Measurements from ENCODE around the gene GPR137C.

DNA sequence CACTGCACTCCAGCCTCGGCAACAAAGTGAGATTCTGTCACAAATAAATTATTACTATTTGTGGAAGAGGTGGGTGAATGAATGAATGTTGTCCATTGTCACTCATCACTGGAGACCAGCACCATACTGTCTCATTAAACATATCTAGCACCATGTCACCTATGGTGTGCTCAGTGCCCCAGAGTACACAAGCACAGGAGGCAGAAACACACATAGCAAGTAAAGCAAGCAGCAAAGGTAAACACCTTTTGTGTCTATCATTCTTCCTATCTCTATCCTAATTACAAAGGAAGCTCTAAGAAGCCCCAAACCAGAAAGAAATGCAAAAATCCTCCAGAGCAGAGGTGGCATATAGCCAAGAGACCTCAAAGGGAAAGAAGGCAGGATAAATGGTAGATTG is 133.5 kb downstream of the GPR137C start:
- TF ChIP-seq, protein P1, sequence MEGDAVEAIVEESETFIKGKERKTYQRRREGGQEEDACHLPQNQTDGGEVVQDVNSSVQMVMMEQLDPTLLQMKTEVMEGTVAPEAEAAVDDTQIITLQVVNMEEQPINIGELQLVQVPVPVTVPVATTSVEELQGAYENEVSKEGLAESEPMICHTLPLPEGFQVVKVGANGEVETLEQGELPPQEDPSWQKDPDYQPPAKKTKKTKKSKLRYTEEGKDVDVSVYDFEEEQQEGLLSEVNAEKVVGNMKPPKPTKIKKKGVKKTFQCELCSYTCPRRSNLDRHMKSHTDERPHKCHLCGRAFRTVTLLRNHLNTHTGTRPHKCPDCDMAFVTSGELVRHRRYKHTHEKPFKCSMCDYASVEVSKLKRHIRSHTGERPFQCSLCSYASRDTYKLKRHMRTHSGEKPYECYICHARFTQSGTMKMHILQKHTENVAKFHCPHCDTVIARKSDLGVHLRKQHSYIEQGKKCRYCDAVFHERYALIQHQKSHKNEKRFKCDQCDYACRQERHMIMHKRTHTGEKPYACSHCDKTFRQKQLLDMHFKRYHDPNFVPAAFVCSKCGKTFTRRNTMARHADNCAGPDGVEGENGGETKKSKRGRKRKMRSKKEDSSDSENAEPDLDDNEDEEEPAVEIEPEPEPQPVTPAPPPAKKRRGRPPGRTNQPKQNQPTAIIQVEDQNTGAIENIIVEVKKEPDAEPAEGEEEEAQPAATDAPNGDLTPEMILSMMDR (IDR thresholded peaks at IDR 0.05), result no peak
- no peak for TF ChIP-seq POLR2A (IDR thresholded peaks at IDR 0.05)
